ENCODE measurements around the gene RAPGEF1.
A peak's percentile ranks its signal among the peaks of the same experiment; 100 is the strongest.
"Not testable (repeated sequence)": the region's sequence is repeated elsewhere in the genome, so short reads cannot be mapped to it uniquely, and the experiment has no call there.

Gene RAPGEF1

DNA sequence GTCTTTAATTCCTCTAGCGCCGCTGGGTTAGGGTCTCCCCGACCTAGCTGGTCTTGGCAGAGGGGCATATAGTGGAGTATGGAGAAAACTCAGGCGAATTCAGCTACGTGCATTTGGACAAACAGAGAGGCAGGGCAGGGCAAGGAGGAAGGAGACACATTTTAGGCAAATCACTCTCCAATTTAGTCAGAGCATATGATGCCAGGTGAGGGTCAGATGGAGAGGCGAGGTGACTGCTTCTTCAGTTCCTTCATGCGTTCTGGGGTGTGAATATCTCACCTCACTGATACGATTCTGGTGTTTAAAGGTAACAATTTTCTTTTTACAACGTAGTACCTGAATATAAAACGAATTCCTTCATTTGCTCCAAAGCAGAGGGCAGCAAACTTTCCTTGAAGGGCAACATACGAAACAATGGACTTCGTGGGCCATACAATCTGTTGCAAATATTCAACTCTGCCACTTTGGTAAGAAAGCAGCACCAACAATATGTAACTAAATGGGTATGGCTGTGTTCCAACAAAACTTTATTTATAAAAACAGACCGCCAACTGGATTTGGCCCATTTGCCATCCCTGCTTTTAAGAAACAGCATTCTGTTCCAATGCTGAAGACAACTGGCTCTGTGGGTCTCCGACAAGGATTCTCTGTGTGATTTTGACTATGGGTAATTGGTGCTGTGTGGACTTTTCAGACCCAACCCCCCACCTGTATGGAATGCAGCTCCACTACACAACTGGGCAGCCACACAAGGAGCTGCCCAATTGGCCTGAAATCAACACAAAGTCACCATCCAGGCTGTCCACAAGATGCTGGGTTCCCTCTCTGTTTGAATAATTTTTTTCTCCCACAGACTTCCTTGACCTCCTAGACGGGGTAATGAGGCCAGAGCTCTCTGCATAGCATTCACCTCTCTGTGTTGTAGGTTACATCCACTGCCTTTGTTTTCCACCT is 53.8 kb downstream of the RAPGEF1 start:
- no peak for DNase-seq (ENCODE audit: low read depth)

DNA sequence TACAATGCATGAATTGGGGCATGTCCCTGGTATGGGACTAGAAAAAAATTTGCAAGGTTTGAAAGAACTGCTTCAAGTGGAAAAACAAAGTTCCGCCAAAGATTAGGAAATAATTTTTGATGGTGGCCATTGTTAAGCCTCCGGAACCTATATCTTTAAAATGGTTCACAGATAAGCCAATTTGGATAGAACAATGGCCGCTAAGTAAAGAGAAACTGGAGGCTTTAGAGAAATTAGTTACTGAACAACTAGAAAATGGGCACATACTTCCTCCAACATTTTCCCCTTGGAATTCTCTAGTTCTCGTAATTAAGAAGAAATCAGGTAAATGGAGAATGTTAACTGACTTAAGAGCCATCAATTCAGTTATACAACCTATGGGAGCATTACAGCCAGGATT is 56.8 kb downstream of the RAPGEF1 start:
- not testable (repeated sequence) for DNase-seq (ENCODE audit: low read depth)

DNA sequence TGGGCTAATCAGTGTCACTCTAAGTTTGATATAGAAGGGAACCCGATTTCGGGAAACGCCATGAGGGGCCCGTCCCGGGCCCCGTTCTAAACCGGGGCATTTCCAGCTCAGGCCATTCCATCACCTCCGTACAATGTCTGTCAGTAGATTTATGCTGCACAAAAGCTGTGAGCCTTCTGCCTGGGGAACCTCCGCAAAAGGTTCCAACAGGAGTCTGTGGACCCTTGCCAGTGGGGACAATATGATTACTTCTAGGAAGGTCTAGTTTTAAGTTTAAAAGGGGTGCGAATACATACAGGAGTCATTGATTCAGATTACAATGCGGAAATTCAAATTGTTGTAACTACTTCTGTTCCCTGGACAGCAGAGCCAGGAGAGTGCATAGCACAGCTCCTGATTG is 57.6 kb downstream of the RAPGEF1 start:
- DNase-seq (ENCODE audit: low read depth): no peak

DNA sequence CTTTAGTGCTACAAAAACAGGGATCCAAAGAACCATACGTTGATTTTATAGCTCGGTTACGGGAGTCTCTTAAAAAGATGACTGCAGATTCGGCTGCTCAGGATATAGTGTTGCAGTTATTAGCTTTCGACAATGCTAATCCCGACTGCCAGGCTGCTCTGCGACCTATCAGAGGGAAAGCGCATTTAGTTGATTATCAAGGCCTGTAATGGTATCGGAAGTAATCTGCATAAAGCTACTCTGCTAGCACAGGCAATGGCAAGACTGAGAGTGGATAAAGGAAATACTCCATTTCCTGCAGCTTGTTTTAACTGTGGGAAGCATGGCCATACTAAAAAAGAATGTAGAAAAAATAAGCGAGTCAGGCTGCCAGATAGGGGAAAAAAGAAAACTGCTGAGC is 58.0 kb downstream of the RAPGEF1 start:
- DNase-seq (ENCODE audit: low read depth): not testable (repeated sequence)

DNA sequence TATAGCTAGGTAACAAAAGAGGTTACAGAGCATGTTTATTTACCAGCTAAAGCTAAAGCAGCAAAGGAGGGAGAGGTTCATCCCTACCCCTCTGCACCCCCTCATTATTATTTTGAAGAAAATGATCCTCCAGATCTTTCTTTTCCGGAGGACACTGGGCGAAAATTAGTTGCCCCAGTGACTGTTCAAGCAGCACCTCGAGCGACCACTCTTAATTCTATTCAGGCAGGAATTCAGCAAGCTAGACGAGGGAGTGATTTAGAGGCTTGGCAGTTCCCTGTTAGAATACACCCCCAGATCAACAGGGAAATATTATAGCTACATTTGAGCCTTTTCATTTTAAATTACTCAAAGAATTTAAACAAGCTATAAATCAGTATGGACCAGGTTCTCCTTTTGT is 58.8 kb downstream of the RAPGEF1 start:
- DNase-seq (ENCODE audit: low read depth): not testable (repeated sequence)

DNA sequence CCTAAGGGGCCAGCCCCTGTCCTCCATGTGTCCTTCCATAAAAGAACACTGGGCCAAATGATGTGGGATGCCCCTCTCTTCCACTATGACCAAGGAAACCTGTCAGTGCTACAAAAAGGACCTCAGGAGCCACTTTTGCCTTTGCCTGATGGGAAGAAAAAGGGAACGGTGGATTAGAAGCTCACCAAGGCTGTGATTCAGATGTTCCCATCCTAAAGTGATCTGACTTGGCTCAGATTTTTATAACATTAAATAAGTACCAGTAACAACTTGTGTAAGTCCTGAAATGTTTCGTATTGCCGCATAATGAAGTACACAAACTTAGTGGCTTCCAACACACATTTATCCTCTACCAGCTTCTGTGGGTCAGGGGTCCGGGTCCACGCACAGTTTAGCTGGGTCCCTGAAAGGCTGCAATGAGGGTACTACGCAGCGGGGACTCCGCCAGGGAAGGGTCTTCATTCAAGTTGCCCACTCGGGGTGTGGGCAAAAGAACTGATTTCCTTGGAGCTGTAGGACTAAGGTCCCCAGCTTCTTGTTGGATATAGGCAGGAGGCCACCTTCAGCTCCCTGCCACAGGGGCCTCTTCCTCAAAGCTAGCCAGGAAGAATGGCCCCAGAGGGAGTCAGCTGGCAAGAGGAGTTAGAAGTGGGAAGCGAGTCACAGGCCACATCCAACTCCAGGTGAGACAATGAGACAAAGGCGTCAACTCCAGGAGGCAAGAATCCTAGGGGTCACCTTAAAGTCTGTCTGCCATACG is 60.4 kb downstream of the RAPGEF1 start:
- no peak for DNase-seq (ENCODE audit: low read depth)

DNA sequence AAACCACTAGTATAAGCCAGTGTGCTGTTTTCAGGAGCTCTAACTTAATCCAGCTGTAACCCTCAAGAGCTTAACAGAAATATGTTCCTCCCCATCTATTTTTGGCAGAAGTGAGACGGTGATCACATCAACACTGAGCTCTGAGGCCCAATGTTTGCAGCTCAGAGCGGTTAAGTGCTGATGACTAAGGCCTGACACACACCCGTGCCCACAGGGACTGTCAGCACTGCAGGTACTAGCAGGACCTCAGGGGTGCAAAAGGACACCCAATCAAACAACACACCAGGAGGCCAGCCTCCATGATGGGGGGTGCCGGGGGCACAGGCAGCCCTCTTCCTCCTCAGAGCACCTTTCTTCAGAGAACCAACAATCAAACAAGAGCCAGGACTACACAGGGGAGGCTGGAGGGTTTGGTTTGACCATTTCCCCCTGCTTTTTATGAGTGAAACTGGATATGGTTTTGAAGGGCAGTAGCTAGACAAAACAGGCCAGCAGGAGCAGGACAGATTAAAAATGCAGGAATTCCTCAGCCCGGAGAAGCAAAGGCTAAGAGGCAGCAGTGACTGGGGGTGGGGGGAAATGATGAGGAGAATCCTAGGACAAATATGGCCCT is 61.3 kb downstream of the RAPGEF1 start:
- peak; percentile 69 for DNase-seq (ENCODE audit: low read depth)

DNA sequence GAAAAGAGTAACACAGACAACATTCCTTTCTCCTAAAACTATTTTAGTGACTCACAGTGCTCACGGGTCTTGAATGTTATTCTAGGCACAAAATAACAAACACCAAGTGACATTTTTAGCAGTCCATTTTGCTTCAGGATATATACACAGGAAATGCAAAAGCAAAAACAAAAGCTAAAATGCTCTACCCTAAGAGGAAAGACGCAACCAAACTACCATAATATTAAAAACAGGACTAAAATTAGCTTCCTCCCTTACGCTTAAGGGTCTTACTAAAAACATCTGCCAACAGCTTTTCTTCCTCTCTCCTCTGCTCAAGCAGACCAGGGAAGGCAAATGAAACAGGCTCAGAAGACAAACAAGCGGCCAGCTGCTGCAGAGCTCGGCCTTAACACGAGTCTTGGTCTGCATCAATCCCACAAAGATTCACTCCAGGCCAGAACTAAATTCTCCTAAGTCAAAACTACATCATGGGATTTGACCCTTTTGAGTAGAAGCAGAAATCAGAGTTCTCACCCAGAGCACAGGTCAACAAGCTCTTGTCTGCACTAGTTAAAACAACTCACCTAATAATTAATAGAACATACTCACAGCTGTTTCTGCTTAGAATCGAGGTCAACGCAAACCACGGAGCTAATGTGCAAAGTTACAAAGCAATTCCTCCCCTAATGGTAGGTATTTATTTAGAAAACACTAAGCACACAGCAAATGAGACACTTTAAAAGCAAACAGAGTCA is 62.3 kb downstream of the RAPGEF1 start:
- DNase-seq (ENCODE audit: low read depth): no peak

DNA sequence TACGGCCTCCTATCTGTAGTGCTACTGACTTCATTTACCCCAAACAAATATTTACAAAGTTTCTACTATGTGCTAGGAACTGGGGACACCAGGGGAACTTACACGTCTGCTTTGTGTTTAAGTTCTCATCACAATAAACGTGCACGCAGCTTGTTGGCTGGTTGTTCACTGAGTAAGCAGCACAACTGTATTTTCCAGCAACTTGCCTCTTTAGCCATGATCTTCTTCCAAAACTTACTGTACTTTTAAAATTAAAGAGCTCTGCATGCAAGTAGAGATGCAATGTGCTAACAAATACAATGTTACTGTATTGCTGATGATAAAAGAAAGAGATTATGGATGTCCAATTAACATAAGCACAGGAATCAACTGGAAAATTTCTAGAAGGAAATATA is 62.8 kb downstream of the RAPGEF1 start:
- DNase-seq (ENCODE audit: low read depth): no peak

DNA sequence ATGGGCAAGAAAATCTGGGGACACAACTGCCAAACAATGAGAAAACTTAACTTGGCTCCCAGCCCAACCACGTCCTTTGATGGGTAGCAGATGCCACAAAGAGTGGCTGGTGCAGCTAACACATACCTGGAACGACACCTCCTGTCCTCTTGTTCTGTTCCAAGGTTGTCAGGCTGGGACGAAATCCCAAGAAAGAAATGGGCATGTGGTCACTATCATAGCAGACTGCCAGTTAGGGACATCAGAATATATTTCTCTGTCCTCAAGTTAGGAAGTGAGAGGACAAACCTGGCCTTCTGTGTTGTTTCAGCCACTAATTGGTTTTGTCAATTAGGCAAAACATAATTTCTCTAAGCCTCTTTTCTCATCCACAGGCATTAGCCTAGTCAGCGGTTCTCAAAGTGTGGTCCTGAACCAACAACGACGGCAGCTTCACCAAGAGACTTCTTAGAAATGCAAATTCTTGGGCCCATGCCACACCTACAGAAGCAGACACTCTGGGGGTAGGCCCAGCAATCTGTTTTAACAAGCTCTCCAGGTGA is 63.4 kb downstream of the RAPGEF1 start:
- DNase-seq (ENCODE audit: low read depth): no peak

DNA sequence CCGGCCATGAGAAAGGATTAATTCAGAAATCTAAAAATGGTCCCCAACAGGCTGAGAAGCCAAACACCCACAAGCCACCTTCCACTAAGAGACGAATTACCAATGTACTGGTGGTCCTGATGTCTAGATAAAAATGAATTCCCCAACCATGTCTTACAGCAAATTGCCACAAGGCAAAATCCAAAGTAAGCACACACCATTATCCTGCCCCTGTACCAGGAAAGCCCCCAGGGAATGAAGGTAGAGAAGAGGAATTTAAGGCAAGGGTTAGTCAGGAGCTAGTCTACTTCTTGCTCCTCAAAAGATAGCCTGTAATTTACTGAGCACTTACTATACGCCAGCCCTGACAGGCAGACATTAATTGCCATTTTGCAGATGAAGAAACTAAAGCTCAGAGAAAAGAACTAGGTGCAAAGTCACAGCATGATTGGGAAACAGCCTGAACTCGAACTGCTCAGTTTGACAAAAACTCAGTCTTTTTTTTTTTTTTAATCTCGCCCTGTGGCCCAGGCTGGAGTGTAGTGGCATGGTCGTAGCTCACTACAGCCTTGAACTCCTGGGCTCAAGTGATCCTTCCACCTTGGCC is 64.3 kb downstream of the RAPGEF1 start:
- DNase-seq (ENCODE audit: low read depth): no peak

DNA sequence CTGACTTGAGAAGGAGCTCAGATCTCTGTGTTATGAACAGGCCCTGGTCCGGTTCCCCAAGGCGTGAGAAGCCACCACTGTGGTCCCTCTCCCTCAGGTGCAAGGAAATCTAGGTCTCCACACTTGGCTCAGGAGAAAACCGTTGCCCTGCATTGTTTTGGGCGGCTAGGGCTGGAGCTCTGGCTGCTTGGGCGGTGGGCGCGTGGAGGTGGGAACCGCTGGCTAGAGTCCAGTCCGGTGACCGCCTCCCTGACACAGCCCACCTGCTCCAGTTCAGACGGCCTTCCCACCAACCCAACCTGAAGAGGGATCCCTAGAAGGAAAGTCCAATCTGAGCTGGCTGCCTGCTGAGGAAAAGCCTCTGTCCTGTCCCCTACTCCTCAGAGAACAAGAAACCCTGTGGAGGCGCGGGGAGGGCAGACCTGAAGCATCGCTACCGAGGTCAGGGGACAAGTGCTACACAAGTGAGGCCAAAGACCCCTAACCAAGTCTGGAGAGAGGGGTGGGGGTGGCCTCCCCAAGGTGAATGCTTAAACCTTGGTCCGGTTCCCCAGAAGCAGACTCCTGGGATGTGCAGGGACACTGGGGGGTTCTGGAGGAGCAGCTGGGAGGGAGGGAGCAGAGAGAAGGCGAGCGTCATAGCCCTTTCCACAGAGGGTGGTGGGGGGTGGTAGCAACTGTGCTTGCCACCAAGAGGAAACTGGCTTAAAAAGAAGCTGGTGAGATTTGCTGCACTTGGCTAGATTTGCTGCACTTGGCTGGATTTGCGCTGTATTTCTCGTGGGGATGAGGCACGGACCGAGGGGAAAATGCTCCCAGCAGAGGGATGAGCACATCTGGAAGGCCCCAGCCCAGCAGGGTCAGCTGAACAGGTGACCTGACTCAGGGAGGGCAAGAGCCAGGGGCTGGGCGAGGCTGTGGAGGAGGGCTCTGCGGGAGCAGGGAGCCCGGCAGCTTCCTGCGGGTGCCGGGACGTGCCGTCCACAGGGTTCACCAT is 65.2 kb downstream of the RAPGEF1 start:
- no peak for DNase-seq (ENCODE audit: low read depth)

DNA sequence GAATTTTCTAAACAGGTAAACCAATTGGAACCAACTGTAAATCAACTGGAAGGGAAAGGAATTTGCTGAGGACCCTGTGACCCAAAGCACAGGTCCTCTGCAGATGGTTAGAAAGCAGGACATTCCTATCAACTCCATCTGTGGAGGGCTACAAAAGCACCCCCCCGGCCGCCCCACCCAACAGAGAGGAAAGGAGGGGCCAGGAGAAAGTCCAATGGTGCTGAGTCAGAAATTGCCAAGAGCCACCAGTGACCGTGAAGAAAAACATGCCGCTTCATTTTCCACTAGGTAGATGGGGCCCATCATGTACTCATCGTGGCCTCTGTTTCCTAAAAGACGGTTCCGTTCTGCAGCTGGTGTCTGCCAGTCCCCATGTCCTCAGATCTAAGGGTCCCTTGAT is 66.3 kb downstream of the RAPGEF1 start:
- no peak for DNase-seq (ENCODE audit: low read depth)

DNA sequence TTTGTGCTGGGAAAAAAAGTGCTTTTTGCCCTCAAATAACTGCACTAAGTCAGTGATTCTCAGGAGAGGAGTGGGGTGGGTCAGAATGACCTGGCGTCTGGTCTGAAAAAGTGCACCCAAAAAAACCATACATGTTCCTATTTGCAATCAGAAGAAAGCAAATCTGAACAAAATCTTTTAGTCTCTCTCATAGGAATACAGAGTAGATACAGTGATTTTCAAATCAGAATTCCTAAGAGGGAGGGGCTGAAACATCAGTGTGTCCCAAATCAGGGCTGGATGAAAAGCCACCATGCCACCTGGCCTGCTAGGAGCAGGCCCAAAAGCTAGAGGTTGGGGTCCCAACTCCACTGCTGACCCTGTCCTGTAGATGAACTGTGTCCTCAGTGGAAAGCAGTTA is 66.8 kb downstream of the RAPGEF1 start:
- DNase-seq (ENCODE audit: low read depth): no peak

DNA sequence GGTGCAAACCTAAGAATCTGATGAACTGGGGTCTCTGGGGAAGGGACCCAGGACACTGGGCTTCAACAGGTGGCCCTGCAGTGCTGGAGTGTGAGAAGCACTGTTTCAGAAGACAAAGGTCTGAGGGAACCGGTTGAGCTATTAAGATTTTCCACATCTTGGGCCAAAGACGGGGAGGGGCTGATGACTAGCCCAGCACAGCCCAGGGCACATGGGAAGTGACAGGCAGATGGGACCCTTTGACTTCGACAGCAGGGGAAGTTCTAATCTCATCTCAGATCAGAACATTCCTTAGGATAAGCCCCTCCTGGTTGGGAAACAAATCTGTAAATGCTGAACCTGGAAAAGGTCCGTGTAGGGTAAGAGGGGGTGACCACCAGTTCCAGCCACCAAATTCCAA is 67.4 kb downstream of the RAPGEF1 start:
- DNase-seq (ENCODE audit: low read depth): no peak

DNA sequence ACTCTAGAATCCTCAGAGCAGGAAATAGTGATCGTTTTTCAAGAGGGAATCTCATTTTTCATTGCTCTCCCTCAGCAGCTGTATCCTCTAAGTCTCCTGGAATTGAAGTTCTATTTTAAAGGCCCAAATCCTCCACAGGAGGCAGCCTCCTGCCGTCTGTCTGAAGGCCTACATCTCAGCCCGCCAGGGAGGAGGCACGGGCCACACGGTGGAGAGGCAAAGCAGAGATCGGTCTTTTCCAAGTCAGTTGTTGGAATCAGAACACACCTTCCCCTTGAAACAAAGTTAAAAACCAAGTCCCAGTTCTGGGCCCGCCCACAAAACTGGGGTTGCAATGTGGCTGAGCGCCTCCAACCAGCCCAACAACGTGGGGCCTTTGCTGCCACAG is 68.7 kb downstream of the RAPGEF1 start:
- no peak for DNase-seq (ENCODE audit: low read depth)

DNA sequence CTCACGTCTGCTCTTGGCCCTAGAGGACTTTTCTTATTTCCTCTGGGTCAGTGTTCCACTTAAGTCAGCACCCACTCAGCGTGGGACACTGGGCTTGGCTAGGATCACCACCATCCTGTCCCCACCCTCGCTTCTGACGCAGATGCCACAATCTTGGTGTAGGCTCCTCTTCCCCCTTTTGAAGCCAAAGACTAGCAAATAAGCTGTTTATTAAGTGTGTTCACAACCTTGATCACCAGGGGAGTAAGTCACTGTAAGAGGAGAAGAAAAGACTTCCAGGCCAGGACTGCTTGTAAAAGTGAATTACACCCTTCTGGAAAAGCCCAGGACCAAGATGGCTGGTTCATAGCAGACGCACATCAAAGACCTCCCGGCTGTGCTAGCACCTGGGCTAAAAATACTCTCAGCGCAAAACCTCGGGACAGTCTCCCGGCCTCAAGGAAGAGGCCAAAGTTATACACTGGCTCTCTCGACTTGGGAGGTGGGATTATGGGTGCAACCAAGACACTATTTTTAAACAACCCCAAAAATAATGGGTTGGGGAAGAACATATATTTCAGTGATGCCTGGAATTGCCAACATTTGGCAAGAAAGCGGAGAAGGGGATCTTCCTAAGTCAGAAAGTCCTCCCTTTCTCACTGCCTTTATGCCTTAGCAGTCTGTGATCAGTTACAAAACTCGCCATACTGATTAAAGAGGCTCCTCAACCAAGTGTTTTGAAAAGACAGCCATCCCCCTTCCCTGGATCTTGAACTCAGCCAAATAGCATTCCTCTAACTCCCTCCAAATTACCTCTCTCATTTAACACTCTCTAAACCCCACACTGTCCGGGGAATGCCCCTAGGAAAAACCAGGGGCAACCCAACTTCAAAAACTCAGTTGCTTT is 69.4 kb downstream of the RAPGEF1 start:
- DNase-seq (ENCODE audit: low read depth): no peak

DNA sequence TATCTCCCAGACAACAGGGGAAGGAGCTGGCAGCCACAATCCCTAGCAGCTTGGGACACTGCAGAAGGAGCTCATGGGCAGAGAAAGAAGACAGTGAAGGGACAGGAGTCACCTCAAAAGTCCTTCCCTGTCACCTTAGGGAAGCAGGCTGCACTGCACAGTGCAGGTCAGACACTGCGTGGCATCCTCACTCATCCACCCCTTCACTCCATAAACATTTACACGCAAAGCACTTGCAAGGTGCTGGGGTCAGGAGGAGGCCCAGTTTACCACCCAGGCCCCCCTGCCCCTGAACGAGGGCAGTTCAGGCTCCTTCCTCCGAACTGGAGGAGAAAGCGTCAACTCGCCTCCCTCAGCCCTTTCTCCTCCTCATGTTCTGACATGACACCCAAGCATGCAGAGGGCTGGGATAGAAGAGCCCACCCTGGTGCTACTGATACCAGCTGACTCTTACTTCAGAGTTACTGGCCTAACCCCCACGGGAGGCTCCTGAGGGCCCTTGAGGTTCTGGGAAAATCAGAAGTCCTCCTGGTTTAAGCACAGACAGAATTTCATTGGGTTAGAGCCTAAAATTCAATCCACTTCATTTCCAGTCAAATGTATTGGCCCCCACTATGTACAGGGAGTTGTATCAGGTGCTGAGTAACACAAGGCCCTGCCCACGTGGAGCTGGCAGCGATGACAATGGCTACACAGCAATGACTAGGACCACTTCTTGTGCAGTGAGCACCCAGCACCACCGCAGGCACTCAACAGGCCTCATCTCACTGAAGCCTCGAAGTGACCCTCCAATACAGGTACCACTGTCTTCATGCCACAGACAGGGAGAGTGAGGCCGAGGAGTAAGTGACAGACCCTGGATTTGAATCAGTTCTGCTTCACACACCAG is 70.4 kb downstream of the RAPGEF1 start:
- no peak for DNase-seq (ENCODE audit: low read depth)

All from stimulated activated CD8-positive, alpha-beta memory T cell treated with anti-CD3 and anti-CD28 coated beads, Interleukin-12 subunit alpha, Interleukin-12 subunit beta, amount 100 ng/mL, for 4 hours (primary cell).